ENCODE data around the gene C6orf47. TPM values are rescaled to one million over a fixed set of nuclear protein-coding genes. Genes with fewer than 3 reads are reported as not detected.

Gene C6orf47
- total and polyA plus RNA-seq, 2 of the 13 experiments (the other 11 are each of a cell fraction or from before 2014, with no cell fraction given), result 1.7 to 18.1 TPM

- no peak for TF ChIP-seq KIAA2018 (CRISPR knock-in tag; IDR thresholded peaks at IDR 0.05; ENCODE audit: borderline replicate concordance)
- peak; percentile 95 for TF ChIP-seq YEATS2 (CRISPR knock-in tag; IDR thresholded peaks at IDR 0.05; ENCODE audit: borderline replicate concordance)
- no peak for TF ChIP-seq TFE3 (CRISPR knock-in tag; IDR thresholded peaks at IDR 0.05)
- TF ChIP-seq FLYWCH1 (CRISPR knock-in tag; IDR thresholded peaks at IDR 0.05), result no peak
- 0 out of 2 replicates have a peak, but pooled peaks have one; percentile 53 for TF ChIP-seq PCBP1 (IDR thresholded peaks at IDR 0.05; ENCODE audit: borderline replicate concordance, low read depth, low read length)
- peak; percentile 70; the same call in 1 of the 2 replicates for TF ChIP-seq MTA1 (CRISPR knock-in tag; IDR thresholded peaks at IDR 0.05; ENCODE audit: borderline replicate concordance)
- no peak for TF ChIP-seq ZNF652 (CRISPR knock-in tag; IDR thresholded peaks at IDR 0.05; ENCODE audit: borderline replicate concordance, low read depth)
- TF ChIP-seq HOXA7 (CRISPR knock-in tag; IDR thresholded peaks at IDR 0.05), result no peak
- no peak for TF ChIP-seq ZNF143 (CRISPR knock-in tag; IDR thresholded peaks at IDR 0.05)
- no peak for TF ChIP-seq ZNF878 (CRISPR knock-in tag; IDR thresholded peaks at IDR 0.05)
- no peak for TF ChIP-seq DPF2 (CRISPR knock-in tag; IDR thresholded peaks at IDR 0.05; ENCODE audit: borderline replicate concordance, low read depth)
- TF ChIP-seq SRSF1 (optimal IDR thresholded peaks at IDR 0.05; ENCODE audit: low read depth, low read length), result peak; percentile 61
- TF ChIP-seq ZNF280D (CRISPR knock-in tag; IDR thresholded peaks at IDR 0.05), result no peak
- TF ChIP-seq ZNF704 (CRISPR knock-in tag; IDR thresholded peaks at IDR 0.05; ENCODE audit: borderline replicate concordance), result no peak; the same call in 1 of the 2 replicates
These were observed 39.8 kb downstream of the C6orf47 start, which contains the start of gene PRRC2A (continued) for GRCh38 chr6:31620586-31621319.

Data from HepG2 (cell line).